Measurements from ENCODE around the gene SPATC1L.

SPATC1L gene

GRCh38 chr21:46168238-46168637 is 16.0 kb downstream of the SPATC1L start:
- Mint-ChIP-seq H3K4me1 (peaks cover 6% of the 10 kb centered on the region), H3K4me3 (no peak overlapping the region), H3K9me3 (peaks cover 4% of the 10 kb centered on the region), H3K27ac (ENCODE audit: low read depth) (no peak overlapping the region), H3K27me3 (no peaks in the 10 kb centered on the region), H3K36me3 (ENCODE audit: insufficient read depth) (peaks cover 2% of the 10 kb centered on the region)
- DNase-seq (ENCODE audit: low spot score in 2 of 2) (peak in 1 of 2 donors; percentile 8), ATAC-seq (replicated peaks; ENCODE audit: extremely low read depth, poor library complexity, severe bottlenecking) (no peak)

DNA sequence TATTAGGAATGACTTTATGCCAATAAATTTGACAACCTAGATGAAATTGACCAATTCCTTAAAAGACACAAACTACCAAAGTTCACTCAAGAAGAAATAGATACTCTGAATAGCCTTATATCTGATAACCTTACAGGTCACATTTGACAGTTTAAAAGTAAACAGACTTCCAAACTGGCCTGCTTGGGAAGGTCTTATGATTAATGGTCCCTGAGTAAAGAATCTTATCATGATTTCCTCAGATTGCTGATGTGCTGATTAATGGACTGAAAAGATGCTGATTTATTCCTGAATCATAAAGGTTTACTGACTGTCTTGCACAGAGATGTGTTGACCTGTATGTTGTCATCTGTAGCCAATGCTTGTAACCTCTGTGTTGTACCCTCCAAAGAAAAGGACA is 19.2 kb downstream of the SPATC1L start:
- no peaks in the 10 kb centered on the region for H3K4me1 Mint-ChIP-seq
- H3K9me3 Mint-ChIP-seq, result no peaks in the 10 kb centered on the region
- no peak overlapping the region for H3K4me3 Mint-ChIP-seq
- ATAC-seq (replicated peaks; ENCODE audit: extremely low read depth, poor library complexity, severe bottlenecking) (no peak), DNase-seq (ENCODE audit: low spot score in 2 of 2) (no peak)
- H3K36me3 Mint-ChIP-seq (ENCODE audit: insufficient read depth), result peaks cover 3% of the 10 kb centered on the region
- H3K27ac Mint-ChIP-seq (ENCODE audit: low read depth), result no peak overlapping the region
- H3K27me3 Mint-ChIP-seq, result no peaks in the 10 kb centered on the region

GRCh38 chr21:46163380-46163779 is 20.9 kb downstream of the SPATC1L start:
- Mint-ChIP-seq H3K27me3 (no peaks in the 10 kb centered on the region), H3K27ac (ENCODE audit: low read depth) (no peak overlapping the region), H3K4me3 (no peak overlapping the region), H3K36me3 (ENCODE audit: insufficient read depth) (peaks cover 3% of the 10 kb centered on the region), H3K4me1 (no peaks in the 10 kb centered on the region), H3K9me3 (no peaks in the 10 kb centered on the region)
- ATAC-seq (replicated peaks; ENCODE audit: extremely low read depth, poor library complexity, severe bottlenecking) (no peak), DNase-seq (ENCODE audit: low spot score in 2 of 2) (peak in 1 of 2 donors; percentile 2)

GRCh38 chr21:46161633-46162592 is 22.3 kb downstream of the SPATC1L start:
- no peak for ATAC-seq (replicated peaks; ENCODE audit: extremely low read depth, poor library complexity, severe bottlenecking)
- Mint-ChIP-seq H3K4me1 (no peaks in the 10 kb centered on the region), H3K27ac (ENCODE audit: low read depth) (no peak overlapping the region), H3K27me3 (no peaks in the 10 kb centered on the region), H3K9me3 (no peaks in the 10 kb centered on the region), H3K36me3 (ENCODE audit: insufficient read depth) (peaks cover 3% of the 10 kb centered on the region), H3K4me3 (no peak overlapping the region)
- DNase-seq (ENCODE audit: low spot score in 2 of 2), result no peak

DNA sequence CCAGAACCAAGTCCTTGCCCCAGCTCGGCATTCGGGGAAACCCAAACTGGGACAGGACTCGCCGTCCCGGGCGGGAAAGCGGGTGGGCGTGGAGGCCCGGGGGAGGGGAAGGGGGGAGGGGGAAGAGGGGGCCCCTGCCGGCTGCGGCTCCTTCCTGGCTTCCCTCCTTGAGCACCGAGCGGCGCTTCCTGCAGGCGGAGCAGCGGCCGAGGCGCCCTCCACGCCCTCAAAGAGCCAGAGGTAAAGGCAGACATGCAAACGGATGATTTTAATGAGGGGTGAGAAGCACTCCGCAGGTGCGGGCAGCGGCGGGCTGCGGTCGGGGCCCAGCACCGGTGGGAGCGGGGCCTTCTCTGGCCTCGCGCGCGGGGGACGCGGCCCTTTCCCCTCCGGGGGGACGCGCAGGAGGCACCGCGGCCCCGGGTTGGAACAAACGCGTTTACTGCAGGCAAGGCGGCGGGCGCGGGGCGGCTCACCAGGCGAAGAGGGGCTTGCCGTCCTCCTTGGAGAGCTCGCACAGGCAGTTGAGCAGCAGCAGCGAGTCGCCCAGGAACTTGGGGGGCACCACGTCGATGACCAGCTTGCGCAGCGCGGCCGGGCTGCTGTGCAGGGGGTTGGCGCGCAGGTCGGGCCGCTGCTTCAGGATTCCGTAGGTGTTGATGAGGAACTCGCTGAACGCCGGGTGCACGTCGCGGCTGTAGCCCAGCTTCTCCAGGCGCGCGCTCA is 23.2 kb downstream of the SPATC1L start:
- peak; percentile 28 for ATAC-seq (replicated peaks; ENCODE audit: extremely low read depth, poor library complexity, severe bottlenecking)
- peak overlapping the region; percentile 54 for H3K4me3 Mint-ChIP-seq

GRCh38 chr21:46160657-46160906 is 23.7 kb downstream of the SPATC1L start:
- Mint-ChIP-seq H3K9me3 (no peaks in the 10 kb centered on the region), H3K36me3 (ENCODE audit: insufficient read depth) (peaks cover 3% of the 10 kb centered on the region), H3K4me1 (no peaks in the 10 kb centered on the region), H3K4me3 (peak overlapping the region; percentile 54), H3K27ac (ENCODE audit: low read depth) (no peak overlapping the region), H3K27me3 (no peaks in the 10 kb centered on the region)
- no peak for DNase-seq (ENCODE audit: low spot score in 2 of 2)
- no peak for ATAC-seq (replicated peaks; ENCODE audit: extremely low read depth, poor library complexity, severe bottlenecking)

More for the DNA sequence above, 23.2 kb downstream of the SPATC1L start:
- H3K36me3 Mint-ChIP-seq (ENCODE audit: insufficient read depth), result peaks cover 3% of the 10 kb centered on the region
- no peaks in the 10 kb centered on the region for H3K9me3 Mint-ChIP-seq
- H3K27ac Mint-ChIP-seq (ENCODE audit: low read depth), result no peak overlapping the region
- no peaks in the 10 kb centered on the region for H3K4me1 Mint-ChIP-seq
- no peak for DNase-seq (ENCODE audit: low spot score in 2 of 2)
- no peaks in the 10 kb centered on the region for H3K27me3 Mint-ChIP-seq

DNA sequence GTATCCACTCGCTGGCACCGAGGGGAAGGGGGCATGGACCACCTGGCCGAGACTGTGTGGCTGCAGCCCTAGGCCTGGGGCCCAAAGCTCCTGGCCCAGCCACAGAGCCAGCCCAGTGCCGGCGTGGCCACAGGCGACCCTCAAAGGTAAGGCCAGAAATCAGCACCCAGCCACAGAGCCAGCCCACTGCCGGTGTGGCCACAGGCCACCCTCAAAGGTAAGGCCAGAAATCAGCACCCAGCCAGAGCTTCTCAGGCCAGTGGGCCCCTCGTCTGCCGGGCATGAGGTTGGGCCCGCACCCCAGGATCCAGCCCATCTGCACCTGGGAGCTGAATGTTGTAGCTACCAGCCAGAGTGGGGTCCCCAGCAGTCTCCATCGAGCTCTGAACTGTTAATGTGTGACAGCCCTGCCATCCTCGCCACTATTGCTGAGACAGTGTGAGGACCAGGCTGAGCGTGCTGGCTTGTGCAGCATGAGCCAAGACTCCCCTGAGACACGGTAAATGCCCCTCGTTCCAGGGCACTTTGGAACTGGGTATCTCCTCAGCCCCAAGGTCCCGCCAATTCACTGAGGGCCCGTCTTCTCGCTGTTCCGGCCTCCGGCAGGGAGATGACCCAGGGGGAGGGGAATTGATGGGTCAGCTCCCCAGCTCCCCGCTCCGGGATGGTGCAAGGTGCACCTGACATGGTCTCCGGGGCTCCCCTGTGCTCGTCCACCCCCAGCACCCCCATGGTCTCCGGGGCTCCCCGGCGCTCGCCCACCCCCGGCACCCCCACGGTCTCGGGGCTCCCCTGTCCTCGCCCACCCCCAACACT is 24.2 kb downstream of the SPATC1L start:
- Mint-ChIP-seq H3K36me3 (ENCODE audit: insufficient read depth) (peaks cover 3% of the 10 kb centered on the region), H3K27ac (ENCODE audit: low read depth) (no peak overlapping the region), H3K27me3 (no peaks in the 10 kb centered on the region), H3K9me3 (no peaks in the 10 kb centered on the region), H3K4me1 (no peaks in the 10 kb centered on the region), H3K4me3 (no peak overlapping the region)
- no peak for DNase-seq (ENCODE audit: low spot score in 2 of 2)
- ATAC-seq (replicated peaks; ENCODE audit: extremely low read depth, poor library complexity, severe bottlenecking), result peak; percentile 40

GRCh38 chr21:46159390-46159789 is 24.9 kb downstream of the SPATC1L start:
- Mint-ChIP-seq H3K27ac (ENCODE audit: low read depth) (no peak overlapping the region), H3K9me3 (no peaks in the 10 kb centered on the region), H3K36me3 (ENCODE audit: insufficient read depth) (peaks cover 3% of the 10 kb centered on the region), H3K4me3 (no peak overlapping the region), H3K4me1 (no peaks in the 10 kb centered on the region), H3K27me3 (no peaks in the 10 kb centered on the region)
- no peak for ATAC-seq (replicated peaks; ENCODE audit: extremely low read depth, poor library complexity, severe bottlenecking)
- no peak for DNase-seq (ENCODE audit: low spot score in 2 of 2)

DNA sequence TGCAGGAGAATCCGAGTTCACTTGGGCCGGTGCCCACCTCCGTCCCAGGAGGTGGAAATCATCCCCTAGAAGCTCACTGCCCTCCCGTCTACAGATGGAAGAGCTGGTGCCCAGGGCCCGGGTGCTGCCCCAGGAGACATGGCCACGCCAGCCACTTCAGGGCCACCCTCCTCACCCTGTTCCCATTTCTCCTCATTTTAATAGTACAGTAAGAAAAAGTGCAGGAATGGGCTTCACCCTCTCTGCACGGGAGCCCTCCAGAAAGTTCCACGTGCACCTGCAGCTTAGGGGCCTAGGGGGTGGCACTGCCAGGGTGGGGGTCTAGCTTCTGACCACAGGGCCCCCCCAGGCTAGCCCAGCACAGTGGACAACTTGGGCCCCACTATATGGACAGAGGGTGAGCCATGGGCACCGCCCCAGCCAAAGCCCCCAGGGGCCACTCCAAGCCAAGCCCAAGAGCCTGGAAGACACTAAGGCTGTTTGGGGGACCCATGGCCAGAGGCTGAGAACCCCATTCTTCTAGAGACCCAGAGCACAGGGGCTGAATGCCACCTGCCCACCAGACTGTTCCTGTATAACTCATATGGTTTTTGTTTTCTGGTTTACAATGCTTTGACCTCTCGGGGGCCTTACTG is 25.5 kb downstream of the SPATC1L start:
- H3K27me3 Mint-ChIP-seq, result no peaks in the 10 kb centered on the region
- peaks cover 3% of the 10 kb centered on the region for H3K36me3 Mint-ChIP-seq (ENCODE audit: insufficient read depth)
- no peak overlapping the region for H3K4me3 Mint-ChIP-seq
- H3K9me3 Mint-ChIP-seq, result no peaks in the 10 kb centered on the region
- DNase-seq (ENCODE audit: low spot score in 2 of 2), result no peak
- H3K4me1 Mint-ChIP-seq, result no peaks in the 10 kb centered on the region
- no peak overlapping the region for H3K27ac Mint-ChIP-seq (ENCODE audit: low read depth)
- no peak for ATAC-seq (replicated peaks; ENCODE audit: extremely low read depth, poor library complexity, severe bottlenecking)

- peaks cover 3% of the 10 kb centered on the region for H3K36me3 Mint-ChIP-seq (ENCODE audit: insufficient read depth)
- DNase-seq (ENCODE audit: low spot score in 2 of 2), result no peak
- no peak for ATAC-seq (replicated peaks; ENCODE audit: extremely low read depth, poor library complexity, severe bottlenecking)
- H3K27ac Mint-ChIP-seq (ENCODE audit: low read depth), result no peak overlapping the region
- no peak overlapping the region for H3K4me3 Mint-ChIP-seq
- H3K9me3 Mint-ChIP-seq, result no peaks in the 10 kb centered on the region
- H3K4me1 Mint-ChIP-seq, result no peaks in the 10 kb centered on the region
- no peaks in the 10 kb centered on the region for H3K27me3 Mint-ChIP-seq
Observed at GRCh38 chr21:46157987-46158451, 26.2 kb downstream of the SPATC1L start.

DNA sequence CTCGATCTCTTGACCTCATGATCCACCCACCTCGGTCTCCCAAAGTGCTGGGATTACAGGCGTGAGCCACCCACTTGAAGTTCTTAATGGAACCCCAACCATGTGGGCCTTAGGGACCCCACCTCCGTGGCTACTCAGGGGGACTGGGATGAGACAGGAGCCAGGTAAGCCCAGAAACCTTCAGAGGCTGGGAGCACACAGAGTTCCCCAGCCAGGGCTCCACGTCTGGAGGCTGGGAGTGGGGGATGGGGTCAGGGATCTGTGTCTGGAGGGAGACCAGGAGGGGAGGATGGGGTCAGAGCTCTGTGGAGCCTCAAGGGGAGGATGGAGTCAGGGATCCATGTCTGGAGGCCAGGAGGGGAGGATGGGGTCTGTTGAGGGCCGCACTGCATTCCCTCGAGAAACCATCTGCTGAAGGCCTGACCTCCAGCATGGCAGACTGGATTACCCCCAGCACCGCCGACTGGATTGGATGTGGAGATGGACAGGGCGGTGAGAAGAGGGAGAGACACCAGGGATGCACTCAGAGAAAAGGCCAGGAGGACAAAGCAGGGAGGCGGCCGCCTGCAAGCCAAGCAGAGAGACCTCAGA is 26.8 kb downstream of the SPATC1L start:
- DNase-seq (ENCODE audit: low spot score in 2 of 2) (no peak), ATAC-seq (replicated peaks; ENCODE audit: extremely low read depth, poor library complexity, severe bottlenecking) (no peak)
- no peaks in the 10 kb centered on the region for H3K4me1 Mint-ChIP-seq
- no peaks in the 10 kb centered on the region for H3K9me3 Mint-ChIP-seq
- no peak overlapping the region for H3K27ac Mint-ChIP-seq (ENCODE audit: low read depth)
- H3K36me3 Mint-ChIP-seq (ENCODE audit: insufficient read depth), result peaks cover 3% of the 10 kb centered on the region
- H3K27me3 Mint-ChIP-seq, result no peaks in the 10 kb centered on the region
- no peak overlapping the region for H3K4me3 Mint-ChIP-seq

DNA sequence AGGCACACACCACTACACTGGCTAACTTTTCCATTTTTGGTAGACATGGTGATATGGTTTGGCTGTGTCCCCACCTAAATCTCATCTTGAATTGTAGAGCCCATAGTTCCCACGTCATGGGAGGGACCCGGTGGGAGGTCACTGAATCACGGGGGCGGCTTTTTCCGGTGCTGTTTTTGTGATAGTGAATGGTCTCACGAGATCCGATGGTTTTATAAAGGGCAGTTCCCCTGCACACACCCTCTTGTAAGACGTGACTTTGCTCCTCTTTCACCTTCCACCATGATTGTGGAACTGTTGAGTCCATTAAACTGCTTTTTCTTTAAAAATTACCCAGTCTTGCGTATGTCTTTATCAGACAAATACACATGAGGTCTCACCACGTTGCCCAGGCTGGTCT is 27.6 kb downstream of the SPATC1L start:
- H3K27ac Mint-ChIP-seq (ENCODE audit: low read depth), result no peak overlapping the region
- peaks cover 1% of the 10 kb centered on the region for H3K36me3 Mint-ChIP-seq (ENCODE audit: insufficient read depth)
- ATAC-seq (replicated peaks; ENCODE audit: extremely low read depth, poor library complexity, severe bottlenecking), result no peak

More for the DNA sequence above, 27.6 kb downstream of the SPATC1L start:
- Mint-ChIP-seq H3K9me3 (no peaks in the 10 kb centered on the region), H3K27me3 (no peaks in the 10 kb centered on the region), H3K4me1 (no peaks in the 10 kb centered on the region), H3K4me3 (no peak overlapping the region)
- no peak for DNase-seq (ENCODE audit: low spot score in 2 of 2)

Data from central memory CD8-positive, alpha-beta T cell (primary cell).